PC-3 (cell line): Measurements from ENCODE around the gene MARCHF9. TPM values are rescaled to one million over a fixed set of nuclear protein-coding genes. Genes with fewer than 3 reads are reported as not detected.

Experiments used
- ATAC-seq: fragments of 200-7000 bp; cut with Tn5 transposase; 2 replicates; pipeline ENCODE4 v1.9.1; 2020; ENCODE audit warnings: mild to moderate bottlenecking, moderate library complexity
- BruUV-seq: library from RNA; stranded (reverse); fragments of 400-500 nt; replicated peaks from 2 replicates; lab custom pipeline; 2021; lab: Mats Ljungman, UMichigan
- CTCF ChIA-PET: fragments of 300-600 bp; sonication (Branson Sonifier 250); formaldehyde crosslinking; loops from one replicate; lab custom pipeline; 2022; ENCODE audit warnings: antibody characterized with exemption; lab: Charles Lee
- POLR2A ChIA-PET: fragments of 300-600 bp; sonication (Branson Sonifier 250); formaldehyde crosslinking; loops from one replicate; lab custom pipeline; 2022; ENCODE audit warnings: antibody characterized with exemption; ENCODE audit not compliant: unreplicated experiment; lab: Charles Lee
- DNase-seq: peaks from one replicate; pipeline ENCODE4 v3.0.0-alpha.2; 2015
- H2AFZ ChIP-seq: fragments of 300-600 bp; sonication (generic); 2 replicates; pipeline ENCODE4 v1.6.0; 2016; ENCODE audit warnings: antibody characterized with exemption, low read length
- H3F3A ChIP-seq: fragments of 300-600 bp; sonication (generic); one replicate; pipeline ENCODE4 v1.6.0; 2017; ENCODE audit warnings: antibody characterized with exemption, low read length, control low read depth, mild to moderate bottlenecking; ENCODE audit not compliant: unreplicated experiment
- H3K27ac ChIP-seq: fragments of 300-600 bp; sonication (generic); 2 replicates; pipeline ENCODE4 v1.5.1; 2016; ENCODE audit warnings: mild to moderate bottlenecking, low read length
- H3K27me3 ChIP-seq: fragments of 300-600 bp; sonication (generic); 2 replicates; pipeline ENCODE4 v1.6.1; 2016; ENCODE audit warnings: low read length, mixed read lengths
- H3K36me3 ChIP-seq: fragments of 300-600 bp; sonication (generic); 2 replicates; pipeline ENCODE4 v1.6.1; 2016; ENCODE audit warnings: low read depth, mixed run types, low read length, mixed read lengths
- H3K4me1 ChIP-seq: fragments of 300-600 bp; sonication (generic); 2 replicates; pipeline ENCODE4 v1.5.1; 2016; ENCODE audit warnings: low read length; ENCODE audit not compliant: insufficient read depth
- H3K4me2 ChIP-seq: fragments of 300-600 bp; sonication (generic); 2 replicates; pipeline ENCODE4 v1.6.0; 2016; ENCODE audit warnings: low read length
- H3K4me3 ChIP-seq: fragments of 300-600 bp; sonication (generic); 2 replicates; pipeline ENCODE4 v1.5.1; 2016; ENCODE audit warnings: mild to moderate bottlenecking, low read length, mixed read lengths
- H3K79me2 ChIP-seq: fragments of 300-600 bp; sonication (generic); 2 replicates; pipeline ENCODE4 v1.6.1; 2017; ENCODE audit warnings: low read length, mixed read lengths
- H3K9ac ChIP-seq: fragments of 300-600 bp; sonication (generic); 2 replicates; pipeline ENCODE4 v1.6.0; 2016; ENCODE audit warnings: mild to moderate bottlenecking, low read length
- H3K9me2 ChIP-seq: fragments of 300-600 bp; sonication (generic); replicated peaks from 2 replicates; pipeline ENCODE4 v1.6.1; 2016; ENCODE audit warnings: mixed run types, low read length, mixed read lengths
- H3K9me3 ChIP-seq: fragments of 300-600 bp; sonication (generic); 2 replicates; pipeline ENCODE4 v1.6.1; 2016; ENCODE audit warnings: low read length, mixed read lengths
- H4K20me1 ChIP-seq: fragments of 300-600 bp; sonication (generic); 2 replicates; pipeline ENCODE4 v1.6.1; 2016; ENCODE audit warnings: low read length, mixed read lengths
- EZH2 ChIP-seq: fragments of 300-600 bp; sonication (generic); IDR thresholded peaks from one replicate; pipeline ENCODE4 v1.6.1; 2017; ENCODE audit warnings: antibody characterized with exemption, mild to moderate bottlenecking, low read length; ENCODE audit not compliant: unreplicated experiment
- EZH2phosphoT487 ChIP-seq: fragments of 300-600 bp; sonication (generic); IDR thresholded peaks from 2 replicates; pipeline ENCODE4 v1.6.1; 2018; ENCODE audit warnings: mild to moderate bottlenecking, antibody characterized with exemption, low read length, borderline replicate concordance
- intact Hi-C: fragments of 100-400 bp; cut with micrococcal nuclease; formaldehyde crosslinking; loops from 2 replicates; pipeline ENCODE4 v1.9.0; 2023
- total RNA-seq: library from RNA; depleted of rRNA; stranded (reverse); fragments of >200 nt; gene quantifications from 2 replicates; pipeline ENCODE4 v1.2.3, GENCODE V29; 2014
- TF ChIP-seq, protein P1 (sequence below): fragments of 300-600 bp; sonication (generic); conservative IDR thresholded peaks from 2 replicates; pipeline ENCODE4 v1.5.1; 2017; ENCODE audit warnings: antibody characterized with exemption, low read depth, mild to moderate bottlenecking, low read length

Gene MARCHF9
- total RNA-seq, 1 experiment from 2014 or later = 13.4 TPM

DNA sequence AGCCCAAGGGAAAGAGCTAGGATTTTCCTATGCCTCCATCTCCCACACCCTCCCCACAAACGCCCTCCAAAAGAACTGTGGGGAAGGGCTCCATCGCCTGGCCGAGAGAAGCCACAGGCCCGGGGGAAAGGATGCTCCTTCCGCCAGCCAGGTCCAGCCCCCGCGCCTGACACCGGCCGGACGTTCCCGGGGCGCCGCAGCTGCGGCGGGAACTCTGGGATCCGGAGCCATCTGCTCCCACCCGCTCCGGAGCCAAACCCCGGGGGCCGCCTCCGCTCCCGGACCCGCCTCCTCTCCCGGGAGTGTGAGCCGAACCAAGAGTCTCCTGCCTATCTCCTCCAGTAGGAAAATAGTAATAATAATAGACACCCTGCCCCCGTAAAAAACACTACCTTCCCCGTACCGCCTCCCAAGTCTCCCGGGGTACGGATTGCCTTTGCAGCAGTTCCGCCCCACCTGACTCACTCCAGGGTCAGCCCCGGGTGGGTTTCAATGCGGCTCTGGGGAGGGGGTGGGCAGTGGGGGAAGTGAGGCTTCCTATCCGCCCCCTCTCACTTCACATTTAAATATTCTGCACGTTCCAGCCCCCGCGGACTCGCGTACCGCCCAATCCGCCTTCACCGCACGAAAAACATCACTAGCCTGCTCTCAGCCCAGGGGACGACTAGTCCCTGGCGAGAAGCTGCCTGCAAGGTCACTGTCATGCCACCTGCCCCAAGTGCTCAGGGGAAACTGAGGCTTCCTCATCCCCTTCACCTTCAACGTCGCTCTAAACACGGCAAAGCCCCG lies 18.8 kb upstream of the MARCHF9 start:
- H3K9ac ChIP-seq = no peak overlapping the region
- H3K27me3 ChIP-seq = peaks cover 50% of the 10 kb centered on the region
- no peaks in the 10 kb centered on the region for H4K20me1 ChIP-seq
- H3F3A ChIP-seq = no peaks in the 10 kb centered on the region
- H3K4me2 ChIP-seq = peak overlapping the region; percentile 87
- ChIA-PET POLR2A (no interaction called here), CTCF (interaction anchor here (2.0 kb wide), 1 partner anchor 10 kb away, joined by 9 read pairs; no protein-coding TSS in a partner anchor)
- H3K27ac ChIP-seq = no peak overlapping the region
- peaks cover 17% of the 10 kb centered on the region for H3K4me1 ChIP-seq
- intact Hi-C loops = no loop called here
- no peaks in the 10 kb centered on the region for H3K9me2 ChIP-seq
- peak; percentile 45 for DNase-seq
- TF ChIP-seq, protein P1, sequence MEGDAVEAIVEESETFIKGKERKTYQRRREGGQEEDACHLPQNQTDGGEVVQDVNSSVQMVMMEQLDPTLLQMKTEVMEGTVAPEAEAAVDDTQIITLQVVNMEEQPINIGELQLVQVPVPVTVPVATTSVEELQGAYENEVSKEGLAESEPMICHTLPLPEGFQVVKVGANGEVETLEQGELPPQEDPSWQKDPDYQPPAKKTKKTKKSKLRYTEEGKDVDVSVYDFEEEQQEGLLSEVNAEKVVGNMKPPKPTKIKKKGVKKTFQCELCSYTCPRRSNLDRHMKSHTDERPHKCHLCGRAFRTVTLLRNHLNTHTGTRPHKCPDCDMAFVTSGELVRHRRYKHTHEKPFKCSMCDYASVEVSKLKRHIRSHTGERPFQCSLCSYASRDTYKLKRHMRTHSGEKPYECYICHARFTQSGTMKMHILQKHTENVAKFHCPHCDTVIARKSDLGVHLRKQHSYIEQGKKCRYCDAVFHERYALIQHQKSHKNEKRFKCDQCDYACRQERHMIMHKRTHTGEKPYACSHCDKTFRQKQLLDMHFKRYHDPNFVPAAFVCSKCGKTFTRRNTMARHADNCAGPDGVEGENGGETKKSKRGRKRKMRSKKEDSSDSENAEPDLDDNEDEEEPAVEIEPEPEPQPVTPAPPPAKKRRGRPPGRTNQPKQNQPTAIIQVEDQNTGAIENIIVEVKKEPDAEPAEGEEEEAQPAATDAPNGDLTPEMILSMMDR = peak; percentile 44
- TF ChIP-seq EZH2phosphoT487 = no peak
- no peaks in the 10 kb centered on the region for H3K79me2 ChIP-seq
- no peaks in the 10 kb centered on the region for H3K36me3 ChIP-seq
- H2AFZ ChIP-seq = peak overlapping the region; percentile 73
- peak; percentile 65 for ATAC-seq
- no TSS peak for BruUV-seq
- H3K9me3 ChIP-seq = no peaks in the 10 kb centered on the region
- H3K4me3 ChIP-seq = peak overlapping the region; percentile 64

DNA sequence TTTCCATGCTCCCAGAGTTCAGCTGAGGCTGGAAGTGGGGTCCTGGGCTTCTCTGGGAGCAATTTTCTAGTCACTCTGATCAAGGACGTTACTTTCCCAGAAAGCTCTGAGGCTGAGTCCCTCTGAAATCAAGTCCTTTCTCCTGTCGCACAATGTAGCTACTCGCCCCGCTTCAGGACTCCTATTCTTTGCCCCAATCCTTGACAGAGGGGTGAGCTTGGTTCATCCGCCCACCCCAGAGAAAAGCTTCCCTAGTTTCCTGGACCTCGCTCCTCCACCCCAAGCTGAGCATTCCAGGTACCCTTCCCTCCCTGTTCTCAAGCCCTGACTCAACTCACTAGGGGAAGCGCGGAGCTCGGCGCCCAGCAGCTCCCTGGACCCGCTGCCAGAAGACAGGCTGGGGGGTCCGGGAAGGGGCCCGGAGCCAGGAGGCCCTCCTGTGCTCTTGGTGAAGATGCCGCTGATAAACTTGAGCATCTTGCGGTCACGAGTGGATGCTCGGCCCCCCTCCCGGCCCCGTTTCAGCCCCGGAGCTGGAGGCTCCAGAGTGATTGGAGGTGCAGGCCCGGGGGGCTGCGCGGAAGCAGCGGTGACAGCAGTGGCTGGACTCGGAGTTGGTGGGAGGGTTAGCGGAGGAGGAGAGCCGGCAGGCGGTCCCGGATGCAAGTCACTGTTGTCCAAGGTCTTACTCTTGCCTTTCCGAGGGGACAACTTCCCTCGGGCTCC lies 18.0 kb upstream of the MARCHF9 start:
- H3K27me3 ChIP-seq = peaks cover 50% of the 10 kb centered on the region
- ATAC-seq = peak; percentile 18
- CTCF ChIA-PET = interaction anchor here (0.6 to 2.0 kb wide), 2 partner anchors 11 to 214 kb away, joined by 9 to 12 read pairs; no protein-coding TSS in a partner anchor

GRCh38 chr12:57737467-57738460 lies 17.1 kb upstream of the MARCHF9 start:
- no TSS peak for BruUV-seq
- ChIA-PET CTCF (no interaction called here), POLR2A (no interaction called here)
- DNase-seq = no peak
- H3K9ac ChIP-seq = no peak overlapping the region
- peak; percentile 7; the same call in 1 of the 2 replicates for ATAC-seq
- no peaks in the 10 kb centered on the region for H3K36me3 ChIP-seq
- H3F3A ChIP-seq = no peaks in the 10 kb centered on the region
- no peaks in the 10 kb centered on the region for H3K9me3 ChIP-seq
- peaks cover 50% of the 10 kb centered on the region for H3K27me3 ChIP-seq
- TF ChIP-seq, protein P1 = peak; percentile 9; the same call in 1 of the 2 replicates
- TF ChIP-seq EZH2phosphoT487 (peak; percentile 52; the same call in 1 of the 2 replicates), EZH2 (peak; percentile 94)
- no peaks in the 10 kb centered on the region for H4K20me1 ChIP-seq
- H3K27ac ChIP-seq = no peak overlapping the region
- H2AFZ ChIP-seq = no peak overlapping the region
- no peaks in the 10 kb centered on the region for H3K9me2 ChIP-seq
- peak overlapping the region; percentile 87 for H3K4me2 ChIP-seq
- intact Hi-C loops = no loop called here
- peak overlapping the region; percentile 64 for H3K4me3 ChIP-seq
- H3K4me1 ChIP-seq = peaks cover 17% of the 10 kb centered on the region
- no peaks in the 10 kb centered on the region for H3K79me2 ChIP-seq

More for the DNA sequence above, 18.0 kb upstream of the MARCHF9 start:
- no peak overlapping the region for H3K9ac ChIP-seq
- H3K4me1 ChIP-seq = peaks cover 17% of the 10 kb centered on the region
- peak overlapping the region; percentile 87 for H3K4me2 ChIP-seq
- H3K9me2 ChIP-seq = no peaks in the 10 kb centered on the region
- no peaks in the 10 kb centered on the region for H4K20me1 ChIP-seq
- intact Hi-C loops = no loop called here
- no peaks in the 10 kb centered on the region for H3K79me2 ChIP-seq
- no peaks in the 10 kb centered on the region for H3F3A ChIP-seq
- no peaks in the 10 kb centered on the region for H3K9me3 ChIP-seq
- POLR2A ChIA-PET = no interaction called here
- no peak overlapping the region for H3K27ac ChIP-seq
- no peak for TF ChIP-seq EZH2
- TF ChIP-seq EZH2phosphoT487 = peak; percentile 18; the same call in 1 of the 2 replicates
- no peak for DNase-seq
- no TSS peak for BruUV-seq
- H2AFZ ChIP-seq = peak overlapping the region; percentile 73; the same call in 1 of the 2 replicates
- peak overlapping the region; percentile 64 for H3K4me3 ChIP-seq
- H3K36me3 ChIP-seq = no peaks in the 10 kb centered on the region
